HG03103 (cell line): ENCODE results near the gene USP32.
"Not testable (repeated sequence)": the region's sequence is repeated elsewhere in the genome, so short reads cannot be mapped to it uniquely, and the experiment has no call there.

ENCODE experiments used
- ATAC-seq: cut with Tn5 transposase; IDR thresholded peaks from one replicate; pipeline ENCODE4 v1.9.1; 2021; ENCODE audit warnings: low read depth; ENCODE audit not compliant: unreplicated experiment

USP32 gene

GRCh38 chr17:60333628-60334031 is 58.3 kb downstream of the USP32 start:
- ATAC-seq = no peak

- not testable (repeated sequence) for ATAC-seq
Measured at GRCh38 chr17:60333072-60333471, 58.9 kb downstream of the USP32 start.

- ATAC-seq = no peak
Measured at GRCh38 chr17:60332574-60332973, 59.4 kb downstream of the USP32 start.

- ATAC-seq = no peak
Measured at GRCh38 chr17:60330731-60331130, 61.2 kb downstream of the USP32 start.

- no peak for ATAC-seq
Measured at GRCh38 chr17:60328679-60329078, 63.3 kb downstream of the USP32 start.

- ATAC-seq = no peak
Measured at GRCh38 chr17:60327901-60328273, 64.0 kb downstream of the USP32 start.

- no peak for ATAC-seq
Measured at GRCh38 chr17:60327134-60327900, 64.6 kb downstream of the USP32 start.

GRCh38 chr17:60326702-60327101 is 65.2 kb downstream of the USP32 start:
- ATAC-seq = no peak

GRCh38 chr17:60325730-60326524 is 66.0 kb downstream of the USP32 start:
- ATAC-seq = no peak

- ATAC-seq = no peak
Measured at GRCh38 chr17:60323754-60324153, 68.2 kb downstream of the USP32 start.

GRCh38 chr17:60322056-60322387 is 69.9 kb downstream of the USP32 start:
- no peak for ATAC-seq

- ATAC-seq = no peak
Measured at GRCh38 chr17:60321336-60322055, 70.4 kb downstream of the USP32 start.

- ATAC-seq = no peak
Measured at GRCh38 chr17:60318830-60319229, 73.1 kb downstream of the USP32 start.

- ATAC-seq = no peak
Measured at GRCh38 chr17:60318326-60318725, 73.6 kb downstream of the USP32 start.

- no peak for ATAC-seq
Measured at GRCh38 chr17:60315650-60316049, 76.3 kb downstream of the USP32 start.

- ATAC-seq = not testable (repeated sequence)
Measured at GRCh38 chr17:60314900-60315299, 77.0 kb downstream of the USP32 start.

GRCh38 chr17:60314423-60314822 is 77.5 kb downstream of the USP32 start:
- no peak for ATAC-seq

GRCh38 chr17:60311936-60312335 is 80.0 kb downstream of the USP32 start:
- ATAC-seq = no peak

GRCh38 chr17:60311186-60311585 is 80.7 kb downstream of the USP32 start:
- no peak for ATAC-seq

- ATAC-seq = no peak
Measured at GRCh38 chr17:60305141-60305540, 86.8 kb downstream of the USP32 start.

GRCh38 chr17:60304502-60304901 is 87.4 kb downstream of the USP32 start:
- no peak for ATAC-seq
